ENCODE data around the gene NF1.

DNA sequence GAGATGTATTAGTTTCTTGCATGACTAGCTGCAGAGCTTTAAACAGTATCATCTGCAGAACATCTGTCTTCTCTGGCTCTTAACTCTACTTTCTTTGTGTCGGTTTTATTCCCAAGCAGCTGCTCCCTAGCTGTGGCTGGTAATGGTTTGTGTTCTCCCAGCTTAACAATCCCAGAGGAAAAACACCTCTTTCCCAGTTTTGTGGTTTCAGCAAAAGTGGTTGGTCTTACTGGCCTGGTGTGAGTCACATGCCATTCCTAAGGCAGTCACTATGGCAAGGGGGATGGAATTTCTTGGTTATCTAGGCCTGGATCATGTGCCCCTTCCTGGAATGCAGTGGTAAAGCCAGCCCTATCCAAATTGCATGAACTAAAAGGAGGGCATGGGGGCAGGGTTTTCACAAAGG is 174.8 kb downstream of the NF1 start:
- TF ChIP-seq POLR2A (IDR thresholded peaks at IDR 0.05) (no peak), CTCF (IDR thresholded peaks at IDR 0.05) (no peak)
